ENCODE measurements around the gene SELENOT. TPM values are rescaled to one million over a fixed set of nuclear protein-coding genes. Genes with fewer than 3 reads are reported as not detected.

SELENOT gene
- total and polyA plus RNA-seq, 2 of the 8 experiments (the other 6 are each of a cell fraction or from before 2014, with no cell fraction given) = 79.0 to 290 TPM

- DNase-seq (ENCODE audit: low read depth in 1 of 2, low spot score in 2 of 2) (no peak), FAIRE-seq (no peak)
- no peak overlapping the region for H3K18ac ChIP-seq (ENCODE audit: extremely low read depth, low read length)
- H2BK15ac ChIP-seq (ENCODE audit: low read length) = no peak overlapping the region
- H3K4me1 ChIP-seq (replicated peaks in 1 of 4; ENCODE audit: control insufficient read depth in 3 of 4, insufficient read depth in 4 of 4, low read length in 3 of 4) = no peaks in the 10 kb centered on the region
- H3K9ac ChIP-seq (replicated peaks in 1 of 4; ENCODE audit: extremely low read depth in 1 of 4, low read depth in 3 of 4, low read length in 3 of 4) = no peak overlapping the region
- POLR2A ChIA-PET (ENCODE audit: partially characterized antibody) = interaction anchor here (0.9 to 3.0 kb wide), 3 partner anchors 10 to 46 kb away, joined by 3 to 14 read pairs (median 4); no protein-coding TSS in a partner anchor
- no peak overlapping the region for H2AFZ ChIP-seq (ENCODE audit: low read length)
- no peak overlapping the region for H3K4me2 ChIP-seq (ENCODE audit: insufficient read depth in 1 of 2, low read depth in 2 of 2, low read length in 2 of 2)
- no peaks in the 10 kb centered on the region; the same call in 1 of the 2 replicates for H3K79me1 ChIP-seq (ENCODE audit: low read depth, low read length)
- peaks cover 2 to 16% (median 6%) of the 10 kb centered on the region in 4 experiments; a peak in 5 of 8 replicates for H3K36me3 ChIP-seq (ENCODE audit: control insufficient read depth in 2 of 4, insufficient read depth in 4 of 4, low read length in 3 of 4)
- peaks cover 2% of the 10 kb centered on the region in 2 experiments for H4K20me1 ChIP-seq (replicated peaks in 1 of 2; ENCODE audit: control insufficient read depth in 1 of 2, insufficient read depth in 2 of 2, low read length in 2 of 2)
- H3K4me3 ChIP-seq (ENCODE audit: extremely low read depth in 1 of 4, insufficient read depth in 2 of 4, low read depth in 3 of 4, low read length in 4 of 4) = no peak overlapping the region
- 84% methylated on average over 6 of the region's 6 CpGs; no CpG with 5 or more reads in 1 of the 2 experiments for WGBS, 2 experiments (ENCODE audit: extremely low coverage in 1 of 2, insufficient coverage in 1 of 2, insufficient read length in 1 of 2, insufficient replicate concordance in 2 of 2, low coverage in 1 of 2, low lambda C conversion rate in 2 of 2, missing lambda C conversion rate in 1 of 2)
- H3K27ac ChIP-seq (ENCODE audit: low read depth, low read length) = no peak overlapping the region
- no peak overlapping the region for H4K8ac ChIP-seq (ENCODE audit: extremely low read depth, insufficient read depth, low read length)
- H3K79me2 ChIP-seq (ENCODE audit: control insufficient read depth in 1 of 2, insufficient read depth in 2 of 2, low read length in 2 of 2) = peaks cover 0 to 5% of the 10 kb centered on the region in 2 experiments; a peak in 2 of 4 replicates
- H3K56ac ChIP-seq (replicated peaks; ENCODE audit: insufficient read length, low read depth, low read length) = no peak overlapping the region
- no peak overlapping the region for H3K23ac ChIP-seq (ENCODE audit: insufficient read length)
- no peak overlapping the region for H3K14ac ChIP-seq (ENCODE audit: insufficient read length)
- H2AK5ac ChIP-seq (ENCODE audit: low read depth, low read length) = no peak overlapping the region
- H2BK120ac ChIP-seq (replicated peaks; ENCODE audit: low read depth, low read length) = no peak overlapping the region
- H2BK5ac ChIP-seq (ENCODE audit: low read depth, low read length) = no peak overlapping the region
- no peak for TF ChIP-seq SUZ12 (IDR thresholded peaks at IDR 0.05; ENCODE audit: low read length)
- no peak for TF ChIP-seq KDM1A (IDR thresholded peaks at IDR 0.05; ENCODE audit: borderline replicate concordance, low read length)
- no peaks in the 10 kb centered on the region for H3K9me3 ChIP-seq (ENCODE audit: insufficient read depth in 2 of 2, low read depth in 1 of 2, low read length in 1 of 2)
- H2BK12ac ChIP-seq (ENCODE audit: low read depth, low read length) = no peak overlapping the region
- H3K27me3 ChIP-seq (replicated peaks in 1 of 4; ENCODE audit: control insufficient read depth in 3 of 4, extremely low read depth in 1 of 4, insufficient read depth in 3 of 4, low read length in 3 of 4) = no peaks in the 10 kb centered on the region
- H3K23me2 ChIP-seq (ENCODE audit: low read depth, low read length) = no peaks in the 10 kb centered on the region
- CTCF ChIA-PET (ENCODE audit: partially characterized antibody) = interaction anchor here (0.6 to 1.7 kb wide), 6 partner anchors 8 to 608 kb away, joined by 3 to 5 read pairs (median 3); partner anchors contain the start of gene SELENOT
- H2BK20ac ChIP-seq (ENCODE audit: low read length) = no peak overlapping the region
- H3K4ac ChIP-seq (replicated peaks; ENCODE audit: insufficient read length, low read depth, low read length) = no peak overlapping the region
- H4K5ac ChIP-seq (ENCODE audit: insufficient read length, low read depth, low read length) = no peak overlapping the region
- H4K91ac ChIP-seq (replicated peaks; ENCODE audit: insufficient read length, low read length) = no peak overlapping the region
Observed at GRCh38 chr3:150589759-150590158, 13.4 kb upstream of the SELENOT start.
